Ascending aorta (tissue), 2 donors: Measurements from ENCODE around the gene KDM6A. TPM values are rescaled to one million over a fixed set of nuclear protein-coding genes. Genes with fewer than 3 reads are reported as not detected.
"Not testable (repeated sequence)": the region's sequence is repeated elsewhere in the genome, so short reads cannot be mapped to it uniquely, and the experiment has no call there.

ENCODE experiments used
- DNase-seq, 2 donors: peaks; one replicate each; pipeline ENCODE4 v3.0.0-alpha.2; 2019; ENCODE audit warnings: low spot score in 2 of 2
- H3K27ac ChIP-seq, 2 donors: fragments of 200-600 bp; sonication (generic); one replicate each; pipeline ENCODE4 v1.5.1; 2016 to 2017; ENCODE audit warnings: mild to moderate bottlenecking in 1 of 2
- H3K27me3 ChIP-seq: fragments of 200-600 bp; sonication (generic); one replicate; pipeline ENCODE4 v1.5.1; 2017
- H3K36me3 ChIP-seq, 2 donors: fragments of 200-600 bp; sonication (generic); one replicate each; pipeline ENCODE4 v1.5.1; 2016
- H3K4me1 ChIP-seq, 2 donors: fragments of 200-600 bp; sonication (generic); one replicate each; pipeline ENCODE4 v1.5.1; 2016 to 2017; ENCODE audit warnings: mild to moderate bottlenecking in 1 of 2
- H3K4me3 ChIP-seq, 2 donors: fragments of 200-600 bp; sonication (generic); one replicate each; pipeline ENCODE4 v1.5.1; 2016 to 2017; ENCODE audit warnings: mild to moderate bottlenecking in 1 of 2
- H3K9me3 ChIP-seq, 2 donors: fragments of 200-600 bp; sonication (generic); one replicate each; pipeline ENCODE4 v1.5.1; 2016
- CTCF ChIP-seq, 3 experiments: fragments of 200-600 bp in 2 of 3; fragments of 450-650 bp in 1 of 3; sonication (generic) in 2 of 3; IDR thresholded peaks; one replicate each; pipeline ENCODE4 v1.5.1; 2016 to 2019; ENCODE audit warnings: antibody characterized with exemption in 3 of 3, mild to moderate bottlenecking in 1 of 3, moderate library complexity in 1 of 3
- intact Hi-C: fragments of 100-400 bp; cut with DNase I; formaldehyde crosslinking; loops from one replicate; pipeline ENCODE4 v1.15.1; 2023
- total RNA-seq: library from RNA; depleted of rRNA; stranded (reverse); fragments of >200 nt; gene quantifications from one replicate; pipeline ENCODE4 v1.1.0, GENCODE V29; 2016

KDM6A gene
- total RNA-seq, 1 donor from 2014 or later = 16.3 TPM

GRCh38 chrX:45035071-45035470, 162.1 kb downstream of the KDM6A start:
- DNase-seq = no peak
- intact Hi-C loops = no loop called here

GRCh38 chrX:45036161-45036560, 163.2 kb downstream of the KDM6A start:
- no peaks in the 10 kb centered on the region for H3K36me3 ChIP-seq
- no peaks in the 10 kb centered on the region for H3K27me3 ChIP-seq
- intact Hi-C loops = no loop called here
- no peaks in the 10 kb centered on the region for H3K9me3 ChIP-seq
- H3K4me1 ChIP-seq = no peaks in the 10 kb centered on the region
- H3K4me3 ChIP-seq = no peak overlapping the region
- H3K27ac ChIP-seq = no peak overlapping the region
- TF ChIP-seq CTCF (IDR thresholded peaks at IDR 0.05) = no peak
- no peak for DNase-seq

More at GRCh38 chrX:45035071-45035470, 162.1 kb downstream of the KDM6A start:
- Histone ChIP-seq H3K4me1 (no peaks in the 10 kb centered on the region), H3K9me3 (no peaks in the 10 kb centered on the region), H3K36me3 (no peaks in the 10 kb centered on the region), H3K27ac (no peak overlapping the region), H3K4me3 (no peak overlapping the region), H3K27me3 (no peaks in the 10 kb centered on the region)
- TF ChIP-seq CTCF (IDR thresholded peaks at IDR 0.05) = no peak

GRCh38 chrX:45040137-45040536, 167.1 kb downstream of the KDM6A start:
- H3K27ac ChIP-seq, intact Hi-C loops, H3K27me3 ChIP-seq, H3K4me1 ChIP-seq, H3K36me3 ChIP-seq, H3K4me3 ChIP-seq, H3K9me3 ChIP-seq, DNase-seq: not testable (repeated sequence)

- intact Hi-C loops = no loop called here
- no peak overlapping the region for H3K27ac ChIP-seq
- no peaks in the 10 kb centered on the region for H3K27me3 ChIP-seq
- no peak overlapping the region for H3K4me3 ChIP-seq
- H3K4me1 ChIP-seq = no peaks in the 10 kb centered on the region
- no peaks in the 10 kb centered on the region for H3K9me3 ChIP-seq
- H3K36me3 ChIP-seq = peaks cover 0 to 3% of the 10 kb centered on the region in 2 donors
- DNase-seq = no peak
- TF ChIP-seq CTCF (IDR thresholded peaks at IDR 0.05) = no peak
These were observed 173.4 kb downstream of the KDM6A start for GRCh38 chrX:45046417-45046816.

GRCh38 chrX:45050558-45050957, 177.6 kb downstream of the KDM6A start:
- DNase-seq = no peak
- Histone ChIP-seq H3K27ac (no peak overlapping the region), H3K4me1 (no peaks in the 10 kb centered on the region), H3K36me3 (no peaks in the 10 kb centered on the region), H3K27me3 (no peaks in the 10 kb centered on the region), H3K4me3 (no peak overlapping the region), H3K9me3 (no peaks in the 10 kb centered on the region)
- TF ChIP-seq CTCF (IDR thresholded peaks at IDR 0.05) = no peak
- intact Hi-C loops = no loop called here

- no peak for DNase-seq
- Histone ChIP-seq H3K4me3 (no peak overlapping the region), H3K27ac (no peak overlapping the region), H3K4me1 (no peaks in the 10 kb centered on the region), H3K36me3 (peaks cover 0 to 23% of the 10 kb centered on the region in 2 donors), H3K27me3 (no peaks in the 10 kb centered on the region), H3K9me3 (no peaks in the 10 kb centered on the region)
- no peak for TF ChIP-seq CTCF (IDR thresholded peaks at IDR 0.05)
- intact Hi-C loops = no loop called here
These were observed 183.6 kb downstream of the KDM6A start for GRCh38 chrX:45056428-45057145.

GRCh38 chrX:45059906-45060305, 186.9 kb downstream of the KDM6A start:
- intact Hi-C loops = loop anchor here (10.0 kb wide), 1 partner anchor 55 kb away; no protein-coding TSS in a partner anchor
- H3K4me1 ChIP-seq, H3K27me3 ChIP-seq, H3K4me3 ChIP-seq, H3K27ac ChIP-seq, DNase-seq, H3K9me3 ChIP-seq: not testable (repeated sequence)
- peaks cover 12 to 49% of the 10 kb centered on the region in 2 donors for H3K36me3 ChIP-seq
